ENCODE data around the gene PVRIG.
"Not testable (repeated sequence)": the region's sequence is repeated elsewhere in the genome, so short reads cannot be mapped to it uniquely, and the experiment has no call there.

Gene PVRIG

GRCh38 chr7:100247152-100247757 is 27.5 kb downstream of the PVRIG start:
- no peaks in the 10 kb centered on the region for H3K36me3 ChIP-seq (ENCODE audit: insufficient read depth)
- peak overlapping the region; percentile 7; the same call in 1 of the 2 replicates for H2AFZ ChIP-seq (ENCODE audit: low read depth)
- peak overlapping the region; percentile 87 for H3K4me2 ChIP-seq
- H3K9ac ChIP-seq, result peak overlapping the region; percentile 44; the same call in 1 of the 2 replicates
- H3K27me3 ChIP-seq (ENCODE audit: insufficient read depth, low read depth), result no peaks in the 10 kb centered on the region
- H3K79me2 ChIP-seq (ENCODE audit: insufficient read depth, low read depth), result peaks cover 17% of the 10 kb centered on the region
- peak overlapping the region; percentile 81 for H3K27ac ChIP-seq
- H3K4me1 ChIP-seq (ENCODE audit: low read depth, poor library complexity, severe bottlenecking), result peaks cover 68% of the 10 kb centered on the region
- H3K4me3 ChIP-seq (IDR thresholded peaks at IDR 0.05; ENCODE audit: insufficient read depth, low read depth, low read length), result no peak overlapping the region
- H4K20me1 ChIP-seq (ENCODE audit: insufficient read depth), result no peaks in the 10 kb centered on the region
- TF ChIP-seq, protein P1, sequence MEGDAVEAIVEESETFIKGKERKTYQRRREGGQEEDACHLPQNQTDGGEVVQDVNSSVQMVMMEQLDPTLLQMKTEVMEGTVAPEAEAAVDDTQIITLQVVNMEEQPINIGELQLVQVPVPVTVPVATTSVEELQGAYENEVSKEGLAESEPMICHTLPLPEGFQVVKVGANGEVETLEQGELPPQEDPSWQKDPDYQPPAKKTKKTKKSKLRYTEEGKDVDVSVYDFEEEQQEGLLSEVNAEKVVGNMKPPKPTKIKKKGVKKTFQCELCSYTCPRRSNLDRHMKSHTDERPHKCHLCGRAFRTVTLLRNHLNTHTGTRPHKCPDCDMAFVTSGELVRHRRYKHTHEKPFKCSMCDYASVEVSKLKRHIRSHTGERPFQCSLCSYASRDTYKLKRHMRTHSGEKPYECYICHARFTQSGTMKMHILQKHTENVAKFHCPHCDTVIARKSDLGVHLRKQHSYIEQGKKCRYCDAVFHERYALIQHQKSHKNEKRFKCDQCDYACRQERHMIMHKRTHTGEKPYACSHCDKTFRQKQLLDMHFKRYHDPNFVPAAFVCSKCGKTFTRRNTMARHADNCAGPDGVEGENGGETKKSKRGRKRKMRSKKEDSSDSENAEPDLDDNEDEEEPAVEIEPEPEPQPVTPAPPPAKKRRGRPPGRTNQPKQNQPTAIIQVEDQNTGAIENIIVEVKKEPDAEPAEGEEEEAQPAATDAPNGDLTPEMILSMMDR (conservative IDR thresholded peaks at IDR 0.05; ENCODE audit: low read depth, low read length), result no peak; the same call in 1 of the 2 replicates

DNA sequence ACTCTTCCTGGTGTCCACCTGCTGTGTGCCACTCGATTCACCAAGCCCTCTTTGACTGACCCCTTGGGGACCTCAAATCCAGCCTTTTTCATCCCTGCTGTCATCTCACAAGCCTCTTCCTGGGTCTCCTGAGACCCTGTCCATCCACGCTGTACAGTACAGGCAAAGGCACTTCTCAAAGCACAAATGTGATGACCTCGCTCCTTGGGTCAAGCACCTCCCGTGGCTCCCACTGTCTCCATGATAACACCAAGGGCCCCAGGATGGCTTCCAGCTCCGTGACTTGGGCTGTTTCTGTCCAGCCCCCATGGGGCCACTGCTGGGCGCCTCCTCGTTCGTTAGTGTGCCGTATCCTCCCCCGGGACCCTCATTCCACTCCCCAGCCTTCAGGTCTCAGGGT is 28.7 kb downstream of the PVRIG start:
- no peaks in the 10 kb centered on the region for H3K27me3 ChIP-seq (ENCODE audit: insufficient read depth, low read depth)
- peak overlapping the region; percentile 87 for H3K4me2 ChIP-seq
- no peak overlapping the region for H2AFZ ChIP-seq (ENCODE audit: low read depth)
- peak overlapping the region; percentile 81 for H3K27ac ChIP-seq
- peak overlapping the region; percentile 44; the same call in 1 of the 2 replicates for H3K9ac ChIP-seq
- peaks cover 67% of the 10 kb centered on the region for H3K4me1 ChIP-seq (ENCODE audit: low read depth, poor library complexity, severe bottlenecking)
- no peaks in the 10 kb centered on the region for H3K36me3 ChIP-seq (ENCODE audit: insufficient read depth)
- no peaks in the 10 kb centered on the region for H4K20me1 ChIP-seq (ENCODE audit: insufficient read depth)
- peaks cover 16% of the 10 kb centered on the region for H3K79me2 ChIP-seq (ENCODE audit: insufficient read depth, low read depth)
- H3K4me3 ChIP-seq (IDR thresholded peaks at IDR 0.05; ENCODE audit: insufficient read depth, low read depth, low read length), result no peak overlapping the region
- TF ChIP-seq, protein P1 (conservative IDR thresholded peaks at IDR 0.05; ENCODE audit: low read depth, low read length), result no peak

DNA sequence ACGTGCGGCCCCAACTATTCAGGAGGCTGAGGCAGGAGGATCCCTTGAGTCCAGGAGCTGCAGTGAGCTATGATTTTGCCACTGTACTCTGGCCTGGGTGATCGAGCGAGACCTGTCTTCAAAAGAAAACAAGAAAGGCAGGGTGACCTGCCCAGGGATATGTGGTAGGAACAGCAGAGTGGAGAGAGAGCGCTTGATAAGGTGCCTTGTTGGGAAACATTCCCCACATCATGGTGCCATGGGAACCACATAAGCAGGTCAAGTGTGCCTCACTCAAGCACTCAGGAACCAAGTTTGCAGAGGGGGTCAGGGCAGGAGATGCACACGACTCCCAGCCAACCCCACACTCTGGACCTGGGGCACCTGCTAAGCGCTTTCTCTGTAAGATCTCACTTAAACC is 37.3 kb downstream of the PVRIG start:
- no peaks in the 10 kb centered on the region for H3K27me3 ChIP-seq (ENCODE audit: insufficient read depth, low read depth)
- H3K79me2 ChIP-seq (ENCODE audit: insufficient read depth, low read depth), result no peaks in the 10 kb centered on the region; the same call in 1 of the 2 replicates
- no peaks in the 10 kb centered on the region for H4K20me1 ChIP-seq (ENCODE audit: insufficient read depth)
- H2AFZ ChIP-seq (ENCODE audit: low read depth), result no peak overlapping the region
- H3K36me3 ChIP-seq (ENCODE audit: insufficient read depth), result no peaks in the 10 kb centered on the region
- H3K9ac ChIP-seq, result no peak overlapping the region
- no peaks in the 10 kb centered on the region for H3K4me1 ChIP-seq (ENCODE audit: low read depth, poor library complexity, severe bottlenecking)
- TF ChIP-seq, protein P1 (conservative IDR thresholded peaks at IDR 0.05; ENCODE audit: low read depth, low read length), result no peak
- no peak overlapping the region for H3K4me3 ChIP-seq (IDR thresholded peaks at IDR 0.05; ENCODE audit: insufficient read depth, low read depth, low read length)
- no peak overlapping the region for H3K27ac ChIP-seq
- no peak overlapping the region for H3K4me2 ChIP-seq

DNA sequence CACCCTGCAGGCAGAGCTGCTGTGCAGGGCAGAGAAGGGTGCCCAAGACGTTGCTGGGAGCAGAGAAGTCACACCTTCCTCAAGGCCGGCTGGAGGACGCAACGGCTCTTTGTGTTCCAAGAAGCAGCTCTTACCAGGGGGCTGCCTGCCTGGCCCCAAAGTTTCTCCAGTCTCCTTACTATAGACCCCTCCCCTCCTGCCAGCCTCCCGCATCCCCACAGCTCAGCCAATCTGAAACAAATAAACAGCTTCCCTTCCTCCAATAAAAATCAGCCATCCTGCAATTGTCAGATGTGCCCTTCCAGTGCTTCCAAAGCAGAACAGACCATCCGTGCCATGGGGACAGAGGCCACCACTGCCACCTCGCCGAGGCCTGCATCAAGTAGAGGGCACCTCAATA is 40.2 kb downstream of the PVRIG start:
- not testable (repeated sequence) for H3K4me3 ChIP-seq (IDR thresholded peaks at IDR 0.05; ENCODE audit: insufficient read depth, low read depth, low read length); H3K79me2 ChIP-seq (ENCODE audit: insufficient read depth, low read depth); H4K20me1 ChIP-seq (ENCODE audit: insufficient read depth); H3K9ac ChIP-seq; H3K27me3 ChIP-seq (ENCODE audit: insufficient read depth, low read depth); H3K4me1 ChIP-seq (ENCODE audit: low read depth, poor library complexity, severe bottlenecking); H3K4me2 ChIP-seq; H3K36me3 ChIP-seq (ENCODE audit: insufficient read depth); H2AFZ ChIP-seq (ENCODE audit: low read depth); H3K27ac ChIP-seq

DNA sequence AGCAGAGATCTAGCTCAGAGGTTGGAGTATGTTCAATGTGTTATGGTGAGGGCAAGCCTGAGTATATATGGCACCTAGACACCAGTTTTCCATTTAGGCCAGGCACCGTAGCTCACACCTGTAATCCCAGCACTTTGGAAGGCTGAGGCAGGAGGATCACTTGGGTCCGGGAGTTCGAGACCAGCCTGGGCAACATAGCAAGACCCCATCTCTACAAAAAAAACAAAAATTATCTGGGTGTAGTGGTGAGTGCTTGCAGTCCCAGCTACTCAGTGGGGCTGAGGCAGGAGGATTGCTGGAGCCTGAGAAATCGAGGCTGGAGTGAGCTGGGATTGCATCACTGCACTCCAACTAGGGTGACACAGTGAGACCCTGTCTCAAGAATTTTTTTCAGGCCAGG is 43.1 kb downstream of the PVRIG start:
- H3K27me3 ChIP-seq (ENCODE audit: insufficient read depth, low read depth); H3K27ac ChIP-seq; H2AFZ ChIP-seq (ENCODE audit: low read depth); H3K4me2 ChIP-seq; H3K9ac ChIP-seq; H4K20me1 ChIP-seq (ENCODE audit: insufficient read depth); H3K79me2 ChIP-seq (ENCODE audit: insufficient read depth, low read depth); H3K36me3 ChIP-seq (ENCODE audit: insufficient read depth); H3K4me3 ChIP-seq (IDR thresholded peaks at IDR 0.05; ENCODE audit: insufficient read depth, low read depth, low read length): not testable (repeated sequence)
- H3K4me1 ChIP-seq (ENCODE audit: low read depth, poor library complexity, severe bottlenecking), result peaks cover 12% of the 10 kb centered on the region

DNA sequence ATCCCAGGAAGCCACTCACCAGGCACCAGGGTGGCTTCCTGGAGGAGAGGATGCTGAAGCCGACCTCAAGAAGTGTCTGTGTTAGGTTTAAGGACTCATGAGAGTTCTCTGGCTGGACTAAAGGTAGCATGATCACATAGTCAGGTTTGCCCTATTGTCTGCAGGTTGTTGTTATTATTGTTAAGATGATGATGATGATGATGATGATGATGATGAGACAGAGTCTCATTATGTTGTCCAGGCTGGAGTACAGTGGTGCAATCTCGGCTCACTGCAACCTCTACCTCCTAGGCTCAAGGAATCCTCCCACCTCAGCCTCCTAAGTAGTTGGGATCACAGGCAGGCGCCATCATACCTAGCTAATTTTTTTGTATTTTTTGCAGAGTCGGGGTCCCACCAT is 44.5 kb downstream of the PVRIG start:
- not testable (repeated sequence) for H3K27me3 ChIP-seq (ENCODE audit: insufficient read depth, low read depth); H3K4me3 ChIP-seq (IDR thresholded peaks at IDR 0.05; ENCODE audit: insufficient read depth, low read depth, low read length); H3K4me2 ChIP-seq; H2AFZ ChIP-seq (ENCODE audit: low read depth); H3K36me3 ChIP-seq (ENCODE audit: insufficient read depth); H3K27ac ChIP-seq; H3K9ac ChIP-seq; H4K20me1 ChIP-seq (ENCODE audit: insufficient read depth)
- peaks cover 21% of the 10 kb centered on the region; the same call in 1 of the 2 replicates for H3K79me2 ChIP-seq (ENCODE audit: insufficient read depth, low read depth)
- peaks cover 12% of the 10 kb centered on the region for H3K4me1 ChIP-seq (ENCODE audit: low read depth, poor library complexity, severe bottlenecking)

- not testable (repeated sequence) for H3K27ac ChIP-seq; H3K27me3 ChIP-seq (ENCODE audit: insufficient read depth, low read depth); H3K4me3 ChIP-seq (IDR thresholded peaks at IDR 0.05; ENCODE audit: insufficient read depth, low read depth, low read length); H3K9ac ChIP-seq; H4K20me1 ChIP-seq (ENCODE audit: insufficient read depth); H2AFZ ChIP-seq (ENCODE audit: low read depth); H3K36me3 ChIP-seq (ENCODE audit: insufficient read depth); H3K4me2 ChIP-seq
- H3K4me1 ChIP-seq (ENCODE audit: low read depth, poor library complexity, severe bottlenecking), result peaks cover 15% of the 10 kb centered on the region
- H3K79me2 ChIP-seq (ENCODE audit: insufficient read depth, low read depth), result peaks cover 21% of the 10 kb centered on the region; the same call in 1 of the 2 replicates
These were observed 45.0 kb downstream of the PVRIG start for GRCh38 chr7:100264669-100265165.

DNA sequence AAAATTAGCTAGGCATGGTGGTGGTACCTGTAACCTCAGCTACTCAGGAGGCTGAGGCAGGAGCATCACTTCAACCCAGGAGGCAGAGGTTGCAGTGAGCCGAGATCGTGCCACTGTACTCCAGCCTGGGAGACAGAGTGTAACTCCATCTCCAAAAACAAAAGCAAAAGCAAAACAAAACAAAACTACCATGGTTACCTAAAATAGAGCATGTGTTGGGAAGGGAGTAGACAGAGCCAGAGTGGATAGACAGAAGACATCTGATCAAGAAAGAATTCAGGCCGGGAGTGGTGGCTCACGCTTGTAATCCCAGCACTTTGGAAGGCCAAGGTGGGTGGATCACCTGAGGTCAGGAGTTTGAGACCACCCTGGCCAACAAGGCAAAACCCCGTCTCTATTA is 46.1 kb downstream of the PVRIG start:
- H3K4me2 ChIP-seq; H3K27ac ChIP-seq; H3K27me3 ChIP-seq (ENCODE audit: insufficient read depth, low read depth); H4K20me1 ChIP-seq (ENCODE audit: insufficient read depth); H2AFZ ChIP-seq (ENCODE audit: low read depth); H3K9ac ChIP-seq; H3K36me3 ChIP-seq (ENCODE audit: insufficient read depth); H3K4me3 ChIP-seq (IDR thresholded peaks at IDR 0.05; ENCODE audit: insufficient read depth, low read depth, low read length): not testable (repeated sequence)
- peaks cover 21% of the 10 kb centered on the region; the same call in 1 of the 2 replicates for H3K79me2 ChIP-seq (ENCODE audit: insufficient read depth, low read depth)
- H3K4me1 ChIP-seq (ENCODE audit: low read depth, poor library complexity, severe bottlenecking), result peaks cover 24% of the 10 kb centered on the region

Data from KMS-11 (cell line).